Fibroblast of skin of back (primary cell): ENCODE data around the gene NEK5.
"Not testable (repeated sequence)": the region's sequence is repeated elsewhere in the genome, so short reads cannot be mapped to it uniquely, and the experiment has no call there.

Source experiments
- DNase-seq: peaks from one replicate; pipeline ENCODE4 v3.0.0-alpha.2; 2013

NEK5 gene

GRCh38 chr13:52141299-52141698 lies 12.4 kb upstream of the NEK5 start:
- no peak for DNase-seq

GRCh38 chr13:52137489-52137888 lies 8.6 kb upstream of the NEK5 start:
- DNase-seq = no peak

GRCh38 chr13:52136763-52137162 lies 7.9 kb upstream of the NEK5 start:
- no peak for DNase-seq

- DNase-seq = no peak
Measured at GRCh38 chr13:52130641-52131040, 1.8 kb upstream of the NEK5 start.

GRCh38 chr13:52127783-52128702 lies 830 bp downstream of the NEK5 start:
- peak; percentile 52 for DNase-seq

GRCh38 chr13:52127378-52127777 lies 1.5 kb downstream of the NEK5 start:
- DNase-seq = no peak

GRCh38 chr13:52125547-52125946 lies 3.3 kb downstream of the NEK5 start:
- no peak for DNase-seq

GRCh38 chr13:52118595-52118994 lies 10.3 kb downstream of the NEK5 start:
- DNase-seq = no peak

- no peak for DNase-seq
Measured at GRCh38 chr13:52118095-52118494, 10.8 kb downstream of the NEK5 start.

GRCh38 chr13:52112591-52112990 lies 16.3 kb downstream of the NEK5 start:
- no peak for DNase-seq

- DNase-seq = no peak
Measured at GRCh38 chr13:52109116-52109670, 19.7 kb downstream of the NEK5 start.

- no peak for DNase-seq
Measured at GRCh38 chr13:52105841-52106240, 23.0 kb downstream of the NEK5 start.

- DNase-seq = peak; percentile 5
Measured at GRCh38 chr13:52104624-52105023, 24.2 kb downstream of the NEK5 start.

GRCh38 chr13:52103386-52103785 lies 25.5 kb downstream of the NEK5 start:
- DNase-seq = no peak

- DNase-seq = not testable (repeated sequence)
Measured at GRCh38 chr13:52102423-52102822, 26.4 kb downstream of the NEK5 start.

GRCh38 chr13:52097197-52097596 lies 31.7 kb downstream of the NEK5 start:
- DNase-seq = no peak

GRCh38 chr13:52096748-52097147 lies 32.1 kb downstream of the NEK5 start:
- DNase-seq = no peak

- DNase-seq = no peak
Measured at GRCh38 chr13:52096062-52096461, 32.8 kb downstream of the NEK5 start.

GRCh38 chr13:52092087-52092486 lies 36.8 kb downstream of the NEK5 start:
- no peak for DNase-seq

- DNase-seq = no peak
Measured at GRCh38 chr13:52091473-52091872, 37.4 kb downstream of the NEK5 start.

- peak; percentile 49 for DNase-seq
Measured at GRCh38 chr13:52085421-52085820, 43.5 kb downstream of the NEK5 start.

GRCh38 chr13:52084981-52085380 lies 43.9 kb downstream of the NEK5 start:
- not testable (repeated sequence) for DNase-seq

GRCh38 chr13:52082601-52083000 lies 46.3 kb downstream of the NEK5 start:
- no peak for DNase-seq

- not testable (repeated sequence) for DNase-seq
Measured at GRCh38 chr13:52079891-52080290, 49.0 kb downstream of the NEK5 start.
